RWPE2 (cell line): ENCODE results near the gene NSMCE3.

Experiments used
- ATAC-seq: fragments of 200-7000 bp; cut with Tn5 transposase; 3 replicates; pipeline ENCODE4 v1.9.1; 2021; ENCODE audit warnings: low read depth
- DNase-seq: peaks from one replicate; pipeline ENCODE4 v3.0.0-alpha.2; 2020; ENCODE audit warnings: low spot score
- H3K27ac ChIP-seq: fragments of 450-650 bp; 2 replicates; pipeline ENCODE4 v1.5.1; 2017; ENCODE audit warnings: mild to moderate bottlenecking; ENCODE audit not compliant: poor library complexity, severe bottlenecking
- H3K27me3 ChIP-seq: fragments of 250-450 bp; sonication (Bioruptor Pico); 2 replicates; pipeline ENCODE4 v1.5.1; 2021; ENCODE audit warnings: mild to moderate bottlenecking, moderate library complexity; ENCODE audit not compliant: insufficient read depth, poor library complexity, severe bottlenecking
- H3K36me3 ChIP-seq: fragments of 250-450 bp; sonication (Bioruptor Pico); 2 replicates; pipeline ENCODE4 v1.5.1; 2020; ENCODE audit warnings: low read depth, mild to moderate bottlenecking, moderate library complexity
- H3K4me1 ChIP-seq: fragments of 250-450 bp; sonication (Bioruptor Pico); 2 replicates; pipeline ENCODE4 v1.5.1; 2021; ENCODE audit warnings: mild to moderate bottlenecking, moderate library complexity; ENCODE audit not compliant: insufficient read depth, poor library complexity, severe bottlenecking
- H3K4me3 ChIP-seq: fragments of 250-450 bp; sonication (Bioruptor Pico); 2 replicates; pipeline ENCODE4 v1.5.1; 2021; ENCODE audit warnings: mild to moderate bottlenecking, moderate library complexity; ENCODE audit not compliant: severe bottlenecking
- H3K9me3 ChIP-seq: fragments of 250-450 bp; sonication (Bioruptor Pico); 2 replicates; pipeline ENCODE4 v1.5.1; 2021; ENCODE audit warnings: mild to moderate bottlenecking, moderate library complexity; ENCODE audit not compliant: severe bottlenecking
- CTCF ChIP-seq: fragments of 450-650 bp; IDR thresholded peaks from one replicate; pipeline ENCODE4 v1.5.1; 2017; ENCODE audit warnings: mild to moderate bottlenecking, moderate library complexity; ENCODE audit not compliant: poor library complexity, severe bottlenecking

NSMCE3 gene

GRCh38 chr15:29308299-29308698 is 38.7 kb upstream of the NSMCE3 start:
- peaks cover 5% of the 10 kb centered on the region for H3K4me1 ChIP-seq
- DNase-seq = no peak
- ATAC-seq = no peak
- H3K4me3 ChIP-seq = no peak overlapping the region
- no peak for TF ChIP-seq CTCF
- no peak overlapping the region for H3K27ac ChIP-seq
- H3K27me3 ChIP-seq = no peaks in the 10 kb centered on the region
- no peaks in the 10 kb centered on the region for H3K9me3 ChIP-seq
- no peaks in the 10 kb centered on the region for H3K36me3 ChIP-seq

- Histone ChIP-seq H3K4me1 (no peaks in the 10 kb centered on the region), H3K4me3 (no peak overlapping the region), H3K9me3 (no peaks in the 10 kb centered on the region), H3K27ac (no peak overlapping the region), H3K36me3 (no peaks in the 10 kb centered on the region), H3K27me3 (no peaks in the 10 kb centered on the region)
- no peak for TF ChIP-seq CTCF
- ATAC-seq = no peak
- no peak for DNase-seq
Observed at GRCh38 chr15:29305556-29305955, 35.9 kb upstream of the NSMCE3 start.

- Histone ChIP-seq H3K4me1 (no peaks in the 10 kb centered on the region), H3K9me3 (no peaks in the 10 kb centered on the region), H3K27ac (no peak overlapping the region), H3K4me3 (no peak overlapping the region), H3K36me3 (no peaks in the 10 kb centered on the region), H3K27me3 (no peaks in the 10 kb centered on the region)
- no peak for TF ChIP-seq CTCF
- DNase-seq (no peak), ATAC-seq (0 out of 3 replicates have a peak, but pooled peaks have one; percentile 10)
Observed at GRCh38 chr15:29302871-29303270, 33.2 kb upstream of the NSMCE3 start.

GRCh38 chr15:29299784-29300183 is 30.2 kb upstream of the NSMCE3 start:
- H3K4me3 ChIP-seq = no peak overlapping the region
- H3K4me1 ChIP-seq = no peaks in the 10 kb centered on the region
- TF ChIP-seq CTCF = no peak
- H3K27ac ChIP-seq = no peak overlapping the region
- H3K27me3 ChIP-seq = no peaks in the 10 kb centered on the region
- no peaks in the 10 kb centered on the region for H3K9me3 ChIP-seq
- ATAC-seq = no peak
- H3K36me3 ChIP-seq = no peaks in the 10 kb centered on the region
- no peak for DNase-seq

- Histone ChIP-seq H3K27me3 (no peaks in the 10 kb centered on the region), H3K9me3 (no peaks in the 10 kb centered on the region), H3K27ac (no peak overlapping the region), H3K36me3 (no peaks in the 10 kb centered on the region), H3K4me1 (no peaks in the 10 kb centered on the region), H3K4me3 (no peak overlapping the region)
- TF ChIP-seq CTCF = no peak
- ATAC-seq (no peak), DNase-seq (no peak)
Observed at GRCh38 chr15:29299331-29299730, 29.7 kb upstream of the NSMCE3 start.
